Stimulated activated naive B cell treated with anti-CD40 and anti-IgM and Interleukin-4, amounts not matched to agents 10 μg/mL and 1 μg/mL and 100 μg/mL, for 72 hours (primary cell): ENCODE measurements around the gene NAP1L2.
"Not testable (repeated sequence)": the region's sequence is repeated elsewhere in the genome, so short reads cannot be mapped to it uniquely, and the experiment has no call there.

Experiments used
- ATAC-seq, 2 donors: fragments of 150-1000 bp; cut with Tn5 transposase; replicated peaks; 2 replicates each; pipeline ENCODE4 v1.10.0; 2021; ENCODE audit warnings: moderate library complexity in 1 of 2
- DNase-seq: peaks from one replicate; pipeline ENCODE4 v3.0.0; 2021
- H3K27ac Mint-ChIP-seq: one replicate; pipeline ENCODE4 v1.8.0; 2022; ENCODE audit warnings: mild to moderate bottlenecking, mixed read lengths
- H3K27me3 Mint-ChIP-seq, 2 donors: one replicate each; pipeline ENCODE4 v1.8.0; 2022; ENCODE audit warnings: mixed read lengths in 2 of 2
- H3K36me3 Mint-ChIP-seq, 2 donors: one replicate each; pipeline ENCODE4 v1.8.0; 2022; ENCODE audit warnings: mixed read lengths in 2 of 2, mild to moderate bottlenecking in 1 of 2
- H3K4me1 Mint-ChIP-seq, 2 donors: one replicate each; pipeline ENCODE4 v1.8.0; 2022; ENCODE audit warnings: mixed read lengths in 2 of 2, mild to moderate bottlenecking in 1 of 2
- H3K4me3 Mint-ChIP-seq, 2 donors: one replicate each; pipeline ENCODE4 v1.8.0; 2022; ENCODE audit warnings: mild to moderate bottlenecking in 2 of 2, mixed read lengths in 2 of 2, moderate library complexity in 1 of 2
- H3K9me3 Mint-ChIP-seq, 2 donors: one replicate each; pipeline ENCODE4 v1.8.0; 2022; ENCODE audit warnings: mixed read lengths in 2 of 2, mild to moderate bottlenecking in 1 of 2

Gene NAP1L2

GRCh38 chrX:73214426-73215094 lies at the start of gene NAP1L2:
NAP1L2 (minus strand) TSS chrX:73214851; CDS start chrX:73214492, 359 bp downstream.
- ATAC-seq (peak; percentile 80 to 88), DNase-seq (no peak)
- Mint-ChIP-seq H3K27ac (no peak within 1 kb of the TSS), H3K27me3 (peaks cover 21 to 31% of the 10 kb centered on the region in 2 donors), H3K9me3 (no peaks in the 10 kb centered on the region), H3K4me3 (peak within 1 kb of the TSS; percentile 66 to 72), H3K4me1 (peaks cover 3 to 9% of the 10 kb centered on the region in 2 donors), H3K36me3 (no peaks in the 10 kb centered on the region)

GRCh38 chrX:73262991-73263390 lies 48.3 kb upstream of the NAP1L2 start:
- Mint-ChIP-seq H3K27me3 (peaks cover 0 to 24% of the 10 kb centered on the region in 2 donors), H3K4me3 (no peak overlapping the region), H3K36me3 (no peaks in the 10 kb centered on the region), H3K9me3 (no peaks in the 10 kb centered on the region), H3K27ac (no peak overlapping the region), H3K4me1 (no peaks in the 10 kb centered on the region)
- ATAC-seq = peak in 1 of 2 donors; percentile 36
- DNase-seq = no peak

- peaks cover 0 to 1% of the 10 kb centered on the region in 2 donors for H3K9me3 Mint-ChIP-seq
Observed at GRCh38 chrX:73239242-73239641, 24.6 kb upstream of the NAP1L2 start.

GRCh38 chrX:73217621-73218020 lies 3.0 kb upstream of the NAP1L2 start:
- peaks cover 17 to 31% of the 10 kb centered on the region in 2 donors for H3K27me3 Mint-ChIP-seq
- no peak overlapping the region for H3K4me3 Mint-ChIP-seq
- H3K36me3 Mint-ChIP-seq = no peaks in the 10 kb centered on the region
- no peak for ATAC-seq
- H3K27ac Mint-ChIP-seq = no peak overlapping the region
- peaks cover 3 to 9% of the 10 kb centered on the region in 2 donors for H3K4me1 Mint-ChIP-seq
- peaks cover 2 to 9% of the 10 kb centered on the region in 2 donors for H3K9me3 Mint-ChIP-seq
- DNase-seq = no peak

More at GRCh38 chrX:73239242-73239641, 24.6 kb upstream of the NAP1L2 start:
- no peak overlapping the region for H3K4me3 Mint-ChIP-seq
- H3K27me3 Mint-ChIP-seq = no peaks in the 10 kb centered on the region
- H3K27ac Mint-ChIP-seq = no peak overlapping the region
- ATAC-seq = no peak
- no peaks in the 10 kb centered on the region for H3K36me3 Mint-ChIP-seq
- DNase-seq = no peak
- H3K4me1 Mint-ChIP-seq = no peaks in the 10 kb centered on the region

GRCh38 chrX:73215246-73215645 lies 595 bp upstream of the NAP1L2 start:
- Mint-ChIP-seq H3K27me3 (peaks cover 21 to 31% of the 10 kb centered on the region in 2 donors), H3K27ac (no peak overlapping the region), H3K36me3 (no peaks in the 10 kb centered on the region), H3K9me3 (no peaks in the 10 kb centered on the region), H3K4me3 (peak overlapping the region; percentile 66 to 72), H3K4me1 (peaks cover 3 to 9% of the 10 kb centered on the region in 2 donors)
- ATAC-seq (no peak), DNase-seq (no peak)

GRCh38 chrX:73213734-73214425 lies 771 bp downstream of the NAP1L2 start:
- Mint-ChIP-seq H3K4me1 (peaks cover 3 to 9% of the 10 kb centered on the region in 2 donors), H3K9me3 (no peaks in the 10 kb centered on the region), H3K27me3 (peaks cover 21 to 31% of the 10 kb centered on the region in 2 donors), H3K27ac (no peak overlapping the region), H3K36me3 (no peaks in the 10 kb centered on the region), H3K4me3 (peak overlapping the region; percentile 66 to 72)
- peak in 1 of 2 donors; percentile 8 for ATAC-seq
- DNase-seq = no peak

GRCh38 chrX:73206366-73206765 lies 8.3 kb downstream of the NAP1L2 start:
- Mint-ChIP-seq H3K9me3 (peaks cover 11 to 12% of the 10 kb centered on the region in 2 donors), H3K4me3 (no peak overlapping the region), H3K36me3 (no peaks in the 10 kb centered on the region), H3K27me3 (peaks cover 0 to 5% of the 10 kb centered on the region in 2 donors), H3K4me1 (no peaks in the 10 kb centered on the region), H3K27ac (no peak overlapping the region)
- ATAC-seq = no peak
- DNase-seq = no peak

- no peak overlapping the region for H3K27ac Mint-ChIP-seq
- H3K36me3 Mint-ChIP-seq = no peaks in the 10 kb centered on the region
- H3K27me3 Mint-ChIP-seq = no peaks in the 10 kb centered on the region
- no peak overlapping the region for H3K4me3 Mint-ChIP-seq
- no peaks in the 10 kb centered on the region for H3K4me1 Mint-ChIP-seq
- peaks cover under 1 to 5% of the 10 kb centered on the region in 2 donors for H3K9me3 Mint-ChIP-seq
- DNase-seq = no peak
- no peak for ATAC-seq
Observed at GRCh38 chrX:73182502-73183114, 32.0 kb downstream of the NAP1L2 start.

- not testable (repeated sequence) for H3K4me1 Mint-ChIP-seq, ATAC-seq, H3K36me3 Mint-ChIP-seq, H3K4me3 Mint-ChIP-seq, DNase-seq, H3K27me3 Mint-ChIP-seq, H3K9me3 Mint-ChIP-seq, H3K27ac Mint-ChIP-seq
Observed at GRCh38 chrX:73168945-73169344, 45.7 kb downstream of the NAP1L2 start.
